Pancreas (tissue), 10 donors: ENCODE results near the gene DUSP22. TPM values are rescaled to one million over a fixed set of nuclear protein-coding genes. Genes with fewer than 3 reads are reported as not detected.

Experiments used
- ATAC-seq, 4 donors: fragments of 200-7000 bp; cut with Tn5 transposase; one replicate each; pipeline versions ENCODE4 v1.8.0 to v1.9.1; 2020; ENCODE audit warnings: mild to moderate bottlenecking in 4 of 4, moderate library complexity in 4 of 4
- DNase-seq, 6 donors: peaks; one replicate each; pipeline ENCODE4 v3.0.0-alpha.2; 2020
- FAIRE-seq: peaks from 2 replicates; lab custom pipeline; 2012; peaks lifted over from hg19 to GRCh38; lab: Jason Lieb, UNC
- H3K27ac ChIP-seq, 4 donors: fragments of 200-600 bp; sonication (generic); 1 replicate in 3 of 4; 2 replicates in 1 of 4; pipeline versions ENCODE4 v1.5.0 to v1.8.0; 2020
- H3K27me3 ChIP-seq, 4 donors: fragments of 200-600 bp; one replicate each; pipeline ENCODE4 v1.8.0; 2021
- H3K36me3 ChIP-seq, 3 donors: fragments of 200-600 bp; sonication (generic) in 1 of 3; one replicate each; pipeline versions ENCODE4 v1.5.0 to v1.8.0; 2020 to 2021
- H3K4me1 ChIP-seq, 3 donors: fragments of 200-600 bp; one replicate each; pipeline ENCODE4 v1.8.0; 2021
- H3K4me3 ChIP-seq, 4 donors: fragments of 200-600 bp; sonication (generic) in 2 of 4; one replicate each; pipeline versions ENCODE4 v1.5.0 to v1.8.0; 2020 to 2021
- H3K9me3 ChIP-seq, 4 donors: fragments of 200-600 bp; one replicate each; pipeline ENCODE4 v1.8.0; 2021
- WGBS, 2 donors: extraction: QIAGEN DNeasy Blood & Tissue Kit; methylation state at CpG; one replicate each; pipeline ENCODE4 v1.1.7; 2013; 5-methylcytosine and 5-hydroxymethylcytosine counted together
- intact Hi-C, 3 donors: fragments of 100-400 bp; cut with DNase I; formaldehyde crosslinking; loops; one replicate each; pipeline versions ENCODE4 v1.11.1 to v1.14.2; 2022
- polyA plus RNA-seq, 2 donors: library from polyadenylated mRNA; stranded (reverse); fragments of 200-250 nt; gene quantifications; one replicate each; pipeline ENCODE4 v1.2.3, GENCODE V29; 2013
- total RNA-seq, 6 donors: library from RNA; stranded (reverse); fragmentation: NEBNext Ultra II Directional in 4 of 6; extraction: Animal tissue kit (Norgen Biotek cat#: 25700) in 4 of 6; gene quantifications; one replicate each; pipeline versions ENCODE4 v1.2.1 to v1.2.4, GENCODE V29; 2021 to 2023
- TF ChIP-seq, protein P1 (sequence below), 4 donors: fragments of 200-600 bp; sonication (generic) in 3 of 4; IDR thresholded peaks; one replicate each; pipeline versions ENCODE4 v1.5.0 to v1.8.0; 2021; ENCODE audit warnings: antibody characterized with exemption in 4 of 4
- donor health status: healthy with polysubstance abuse.
- donor health status: DM: no; HTN: no; CAD: no; lungs with moderate emphysema.
- donor health status: DM: no; HTN: no; CAD: no.
- donor health status: control.
- donor health status: control.
- donor health status: Bipolar disorder and iron deficiency.
- donor health status: DM: yes; HTN: yes; CAD: no.
- donor health status: DM: no; HTN: no; CAD: no.
- donor health status: DM: no; HTN: no; CAD: no.
- donor health status: DM: yes; HTN: yes; CAD: no.

DUSP22 gene
- total and polyA plus RNA-seq, 8 donors: 16.4 to 32.9 (median 24.6) TPM

DNA sequence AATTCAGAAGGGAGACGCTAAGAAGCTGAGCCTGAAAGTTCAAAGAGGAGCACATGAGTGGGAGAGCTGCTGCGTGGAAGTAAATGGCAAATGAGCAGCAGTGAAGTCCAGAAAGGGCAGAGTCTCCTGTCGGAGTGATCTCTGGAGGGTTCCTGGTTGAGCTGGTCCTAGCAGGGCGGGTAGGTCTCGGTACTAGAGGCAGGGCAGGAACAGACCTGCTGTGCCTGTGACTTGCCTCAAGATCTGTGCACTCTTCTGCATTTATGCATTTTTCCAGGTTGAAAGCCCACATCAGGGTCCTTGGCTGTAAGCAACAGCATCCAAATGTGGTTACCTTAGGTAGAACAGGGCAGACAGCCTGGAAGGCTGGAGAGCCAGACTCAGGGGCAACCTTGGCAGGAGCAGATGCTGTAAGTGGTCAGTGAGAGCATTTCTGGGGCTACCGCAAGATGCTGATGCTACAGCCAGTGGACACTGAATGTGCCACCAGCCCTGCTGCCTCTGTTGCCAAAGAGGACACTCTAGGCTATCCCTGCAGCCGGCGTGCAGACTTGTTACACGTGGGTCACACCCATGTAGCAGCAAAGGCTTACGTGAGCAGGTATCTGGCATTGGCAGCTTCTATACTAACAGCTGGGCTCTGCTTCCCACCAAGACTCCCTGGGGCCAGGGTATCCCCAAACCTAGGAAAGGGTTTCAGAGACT is 8.4 kb downstream of the DUSP22 start:
- no peak overlapping the region for H3K4me3 ChIP-seq
- H3K36me3 ChIP-seq: no peaks in the 10 kb centered on the region
- no peak overlapping the region for H3K27ac ChIP-seq
- H3K27me3 ChIP-seq: no peaks in the 10 kb centered on the region
- WGBS, 2 donors: 81 to 86% methylated on average over 10 of the region's 10 CpGs
- no peaks in the 10 kb centered on the region for H3K9me3 ChIP-seq
- peaks cover 20 to 36% (median 22%) of the 10 kb centered on the region in 3 donors for H3K4me1 ChIP-seq
- peak in 1 of 6 donors; percentile 61 for DNase-seq
- FAIRE-seq: no peak
- intact Hi-C loops: no loop called here
- no peak for ATAC-seq
- TF ChIP-seq, protein P1, sequence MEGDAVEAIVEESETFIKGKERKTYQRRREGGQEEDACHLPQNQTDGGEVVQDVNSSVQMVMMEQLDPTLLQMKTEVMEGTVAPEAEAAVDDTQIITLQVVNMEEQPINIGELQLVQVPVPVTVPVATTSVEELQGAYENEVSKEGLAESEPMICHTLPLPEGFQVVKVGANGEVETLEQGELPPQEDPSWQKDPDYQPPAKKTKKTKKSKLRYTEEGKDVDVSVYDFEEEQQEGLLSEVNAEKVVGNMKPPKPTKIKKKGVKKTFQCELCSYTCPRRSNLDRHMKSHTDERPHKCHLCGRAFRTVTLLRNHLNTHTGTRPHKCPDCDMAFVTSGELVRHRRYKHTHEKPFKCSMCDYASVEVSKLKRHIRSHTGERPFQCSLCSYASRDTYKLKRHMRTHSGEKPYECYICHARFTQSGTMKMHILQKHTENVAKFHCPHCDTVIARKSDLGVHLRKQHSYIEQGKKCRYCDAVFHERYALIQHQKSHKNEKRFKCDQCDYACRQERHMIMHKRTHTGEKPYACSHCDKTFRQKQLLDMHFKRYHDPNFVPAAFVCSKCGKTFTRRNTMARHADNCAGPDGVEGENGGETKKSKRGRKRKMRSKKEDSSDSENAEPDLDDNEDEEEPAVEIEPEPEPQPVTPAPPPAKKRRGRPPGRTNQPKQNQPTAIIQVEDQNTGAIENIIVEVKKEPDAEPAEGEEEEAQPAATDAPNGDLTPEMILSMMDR (IDR thresholded peaks at IDR 0.05): no peak

DNA sequence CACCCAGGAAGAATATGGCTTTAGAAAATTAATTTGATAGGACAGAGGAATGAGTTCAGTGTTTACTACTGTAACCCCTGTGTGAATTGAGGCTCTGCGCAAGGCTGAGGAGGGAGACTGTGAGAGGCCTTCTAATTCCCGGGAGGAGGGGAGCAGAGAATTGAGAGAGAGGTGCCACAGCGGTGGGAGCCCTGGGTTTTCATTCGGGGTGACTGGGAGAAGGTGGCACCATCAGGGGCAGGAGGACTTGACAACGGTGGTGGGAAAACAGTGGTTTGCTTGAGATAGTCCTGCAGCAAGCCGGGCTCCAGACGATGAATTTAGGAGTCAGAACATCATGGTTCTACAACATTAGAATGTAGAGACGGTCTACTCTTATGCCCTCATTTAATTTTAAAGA is 9.2 kb downstream of the DUSP22 start:
- DNase-seq (peak in 1 of 6 donors; percentile 51), ATAC-seq (no peak), FAIRE-seq (no peak)
- Histone ChIP-seq H3K36me3 (no peaks in the 10 kb centered on the region), H3K27me3 (no peaks in the 10 kb centered on the region), H3K4me1 (peaks cover 23 to 30% (median 25%) of the 10 kb centered on the region in 3 donors), H3K27ac (no peak overlapping the region), H3K4me3 (no peak overlapping the region), H3K9me3 (no peaks in the 10 kb centered on the region)
- 81% methylated on average over 8 of the region's 8 CpGs for WGBS, 2 donors
- intact Hi-C loops: no loop called here
- TF ChIP-seq, protein P1 (IDR thresholded peaks at IDR 0.05): no peak

DNA sequence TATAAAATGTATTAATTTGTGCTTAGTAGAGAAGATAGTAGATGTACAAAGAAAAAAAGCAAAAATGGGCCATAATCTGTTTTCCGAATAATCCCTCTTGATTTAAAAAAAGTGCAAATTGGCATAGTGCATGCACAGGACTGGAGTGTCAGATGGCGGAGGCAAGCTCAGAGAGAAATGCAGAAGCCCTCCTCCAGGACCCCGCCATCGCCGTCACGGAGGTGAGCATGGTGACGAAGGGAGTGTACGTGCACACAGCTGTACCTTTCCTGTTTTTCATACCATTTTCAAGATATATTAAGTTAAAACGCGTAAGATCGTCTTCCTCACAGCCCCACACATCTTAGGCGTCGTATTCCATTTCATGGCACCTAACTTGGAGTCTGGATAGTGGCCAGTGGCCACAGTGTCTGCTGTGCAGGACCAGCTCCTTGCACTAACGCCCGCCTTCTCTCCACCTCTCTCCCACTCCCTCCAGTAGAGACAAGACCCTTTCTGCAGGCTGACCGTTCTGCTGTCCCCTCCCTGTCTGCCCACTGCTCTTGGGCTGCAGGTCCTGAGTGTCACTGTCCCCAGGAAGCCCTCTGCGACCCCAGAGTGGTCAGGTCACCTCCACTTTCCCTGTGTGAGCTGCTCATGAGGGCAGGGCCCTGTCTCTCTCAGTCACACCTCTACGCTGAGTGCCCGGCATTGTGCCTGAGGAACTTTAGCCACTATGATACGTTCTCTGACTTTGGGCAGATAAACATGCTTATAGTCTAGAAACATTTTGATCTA is 9.8 kb downstream of the DUSP22 start:
- no peak for ATAC-seq

DNA sequence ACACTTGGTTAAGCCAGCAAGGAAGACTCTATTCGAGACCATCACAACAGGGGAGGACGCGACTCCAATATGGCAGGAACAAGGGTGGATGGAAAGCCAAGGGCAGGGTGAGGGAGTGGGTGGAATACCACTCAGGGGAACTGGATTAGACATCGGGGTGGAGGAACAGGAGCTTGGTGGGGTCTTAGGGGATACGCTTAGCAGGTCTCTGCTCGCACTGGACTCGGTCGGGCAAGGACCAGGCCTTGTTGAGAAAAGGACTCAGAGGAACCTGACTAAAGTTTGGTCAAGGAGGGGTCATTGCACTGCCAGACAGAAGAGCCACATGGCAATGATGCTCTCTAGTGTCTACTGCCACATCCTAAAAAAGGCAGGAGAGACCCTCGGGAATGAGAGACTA is 10.5 kb downstream of the DUSP22 start:
- WGBS, 2 donors: 81 to 85% methylated on average over 9 of the region's 9 CpGs
- ATAC-seq: no peak
- Histone ChIP-seq H3K27me3 (no peaks in the 10 kb centered on the region), H3K4me1 (peaks cover 22 to 25% (median 23%) of the 10 kb centered on the region in 3 donors), H3K9me3 (no peaks in the 10 kb centered on the region), H3K27ac (no peak overlapping the region), H3K36me3 (no peaks in the 10 kb centered on the region), H3K4me3 (no peak overlapping the region)
- FAIRE-seq: no peak
- intact Hi-C loops: no loop called here
- TF ChIP-seq, protein P1 (IDR thresholded peaks at IDR 0.05): no peak
- DNase-seq: peak in 1 of 6 donors; percentile 56

More for the DNA sequence above, 9.8 kb downstream of the DUSP22 start:
- Histone ChIP-seq H3K4me3 (no peak overlapping the region), H3K4me1 (peaks cover 25 to 28% (median 25%) of the 10 kb centered on the region in 3 donors), H3K27ac (no peak overlapping the region), H3K9me3 (no peaks in the 10 kb centered on the region), H3K27me3 (no peaks in the 10 kb centered on the region), H3K36me3 (no peaks in the 10 kb centered on the region)
- FAIRE-seq (no peak), DNase-seq (peak in 1 of 6 donors; percentile 53)
- 85 to 86% methylated on average over 20 of the region's 20 CpGs for WGBS, 2 donors
- intact Hi-C loops: no loop called here
- TF ChIP-seq, protein P1 (IDR thresholded peaks at IDR 0.05): no peak
